ENCODE results near the gene OR13J1.
A peak's percentile ranks its signal among the peaks of the same experiment; 100 is the strongest.

The OR13J1 gene

DNA sequence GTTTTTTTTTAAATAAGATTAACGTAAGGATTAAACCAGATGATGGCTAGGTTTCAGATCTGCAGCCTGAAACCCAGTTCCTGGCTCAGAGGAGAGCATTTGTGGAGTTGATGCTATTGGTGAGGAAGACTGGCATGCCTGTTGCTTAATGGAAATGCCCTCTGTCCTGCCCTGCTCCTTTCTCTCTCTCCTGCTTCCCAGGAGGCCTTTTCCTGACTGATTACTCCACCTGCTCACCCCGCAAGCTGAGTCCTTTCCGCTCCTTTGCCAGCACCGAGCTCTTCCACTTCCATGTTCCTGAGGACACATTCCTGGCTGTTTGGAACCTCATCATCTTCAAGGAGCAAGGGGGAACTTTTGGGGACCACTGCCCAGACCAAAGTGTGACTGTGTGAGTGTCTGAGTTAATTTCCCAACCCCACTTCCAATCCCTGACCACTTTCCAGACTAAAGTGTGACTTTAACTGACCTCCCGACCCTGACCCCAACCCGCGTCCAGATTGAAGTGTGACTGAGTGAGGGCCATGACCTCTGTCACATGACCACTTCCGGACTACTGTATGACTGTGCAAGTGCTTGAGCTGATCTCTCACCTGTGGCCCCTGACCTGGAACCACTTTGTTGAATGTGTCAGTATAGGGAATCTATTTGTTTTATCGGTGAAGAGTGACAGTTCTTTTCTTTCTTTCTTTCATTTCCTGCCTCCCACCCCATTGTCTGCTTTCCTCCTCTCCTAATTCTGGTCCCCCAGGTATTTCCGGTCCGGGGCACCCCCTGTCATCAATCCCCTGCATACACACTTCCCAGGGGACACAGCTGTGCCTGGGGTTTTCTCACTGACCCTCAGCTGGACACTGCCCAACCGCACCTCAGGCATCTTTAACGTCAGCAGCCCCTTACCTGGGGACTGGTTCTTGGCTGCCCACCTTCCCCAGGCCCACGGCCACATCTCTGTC, 35.7 kb downstream of the OR13J1 start:
- DNase-seq = no peak

DNA sequence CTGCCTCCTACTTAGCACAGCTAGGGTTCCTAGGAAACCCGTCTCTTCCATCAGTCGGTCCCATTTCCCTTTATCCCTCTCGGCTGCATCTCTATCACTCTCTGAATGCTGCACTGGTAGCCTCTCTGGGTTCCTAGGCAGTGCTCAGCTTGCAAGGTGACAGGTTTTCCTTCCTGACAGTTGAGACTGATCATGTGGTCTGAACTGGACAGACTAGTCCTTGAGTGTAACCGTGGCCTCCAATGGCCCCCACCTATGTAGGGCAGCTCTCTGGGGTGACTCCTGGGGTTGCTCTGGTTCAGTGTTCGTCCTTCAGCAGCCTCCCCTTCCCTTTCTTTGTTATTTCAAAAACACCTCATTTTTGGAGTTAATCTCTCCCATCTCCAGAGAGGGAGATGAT, 37.4 kb downstream of the OR13J1 start:
- no peak for DNase-seq

DNA sequence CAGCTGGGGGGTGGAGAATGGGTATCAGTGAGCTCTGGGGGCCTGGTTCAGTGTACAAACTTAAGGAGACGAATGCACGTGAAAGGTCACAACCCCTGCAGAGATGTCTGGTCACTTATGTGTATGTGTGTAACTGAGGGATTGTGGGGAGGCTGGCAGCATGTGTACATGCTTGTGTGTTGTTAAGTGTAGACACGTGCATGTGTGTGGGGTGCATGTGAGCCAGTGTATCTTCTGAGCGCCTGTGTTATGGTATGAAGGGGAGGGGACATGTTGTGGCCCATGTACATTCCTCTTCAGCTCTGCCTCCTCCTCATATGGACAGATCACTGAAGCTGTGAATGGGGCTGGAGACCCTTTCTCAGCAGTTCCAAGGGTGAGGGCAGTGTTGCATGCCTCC, 39.2 kb downstream of the OR13J1 start:
- no peak for DNase-seq

DNA sequence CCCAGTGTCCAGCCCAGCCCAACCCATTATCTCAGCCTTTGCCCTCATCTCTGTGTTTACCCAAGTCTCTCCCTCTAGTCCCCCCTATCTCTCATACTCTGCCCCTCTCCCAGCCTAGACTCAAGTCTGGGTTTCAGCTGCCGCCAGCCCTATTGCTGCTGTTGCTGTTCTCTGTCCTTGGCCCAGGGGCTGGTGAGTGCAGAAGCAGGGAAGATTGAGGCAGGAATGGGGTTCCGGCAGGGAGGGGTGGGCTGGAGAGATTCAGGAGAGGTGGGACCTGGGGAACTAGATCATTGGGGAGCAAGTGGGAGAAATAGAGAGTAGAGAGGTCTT, 40.5 kb downstream of the OR13J1 start:
- peak in 2 of 58 donors; percentile 25 to 44 for DNase-seq

DNA sequence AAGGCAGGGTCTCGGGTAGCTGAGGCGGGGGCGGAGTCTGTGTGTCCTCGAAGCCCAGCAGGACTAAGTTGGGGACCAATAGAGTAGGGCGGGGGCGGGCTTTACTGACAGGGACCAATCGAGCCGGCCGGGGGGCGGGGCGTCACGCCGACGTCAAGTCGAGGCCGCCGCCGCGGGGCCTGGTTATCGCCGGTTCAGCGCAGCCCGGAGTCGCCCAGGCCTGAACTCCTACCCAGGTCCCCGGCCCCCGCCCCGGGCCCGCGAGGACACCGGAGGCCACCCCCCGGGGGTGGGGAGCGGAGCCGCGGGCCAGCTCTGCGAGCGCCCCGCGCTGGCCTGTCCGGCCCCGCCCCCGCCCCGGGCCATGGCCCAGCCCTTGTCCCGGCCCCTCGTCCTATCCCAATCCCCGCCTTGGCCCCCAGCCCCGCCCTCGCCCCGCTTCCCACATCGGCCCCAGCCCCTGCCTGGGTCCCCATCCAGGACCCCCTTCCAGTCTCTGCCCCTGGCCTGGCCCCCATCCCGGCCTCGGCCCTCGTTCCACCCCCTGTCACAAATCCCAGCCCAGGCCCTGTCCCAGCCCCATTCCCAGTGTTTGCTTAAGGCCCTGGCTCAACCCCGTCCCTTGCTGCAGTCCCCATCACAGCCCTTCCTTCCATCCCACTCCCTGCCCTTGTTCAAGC, 41.0 kb downstream of the OR13J1 start, which contains the start of gene TMEM8B:
Gene TMEM8B (plus strand): TSS at position 145 of the 680 bp plus-strand sequence. CDS start 220 bp downstream, at position 365.
- DNase-seq = peak; percentile 29 to 98 (median 90)

DNA sequence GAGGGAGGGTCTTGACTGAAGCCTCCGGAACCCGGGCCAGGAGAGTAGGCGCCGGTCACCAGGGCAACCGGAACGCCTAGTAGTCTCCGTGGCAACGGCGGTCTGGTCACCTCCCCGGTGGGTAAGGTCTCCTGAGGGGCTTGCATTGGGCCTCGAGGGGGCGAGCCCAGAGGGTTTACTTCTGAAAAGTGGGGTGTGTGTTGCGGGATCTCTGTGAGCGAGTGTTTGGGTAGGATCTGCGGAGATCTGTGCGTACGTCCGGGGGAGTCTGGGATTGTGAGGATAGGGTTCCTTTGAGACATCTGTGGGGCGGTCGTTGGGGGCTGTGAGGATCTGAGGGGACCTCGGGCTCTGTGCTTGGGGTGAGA, 41.5 kb downstream of the OR13J1 start, which contains the start of gene FAM221B:
Gene FAM221B (minus strand): TSS at position 17 of the 368 bp plus-strand sequence. CDS start 2,571 bp downstream, outside the sequence.
- peak in 5 of 58 donors; percentile 27 to 77 (median 44) for DNase-seq

DNA sequence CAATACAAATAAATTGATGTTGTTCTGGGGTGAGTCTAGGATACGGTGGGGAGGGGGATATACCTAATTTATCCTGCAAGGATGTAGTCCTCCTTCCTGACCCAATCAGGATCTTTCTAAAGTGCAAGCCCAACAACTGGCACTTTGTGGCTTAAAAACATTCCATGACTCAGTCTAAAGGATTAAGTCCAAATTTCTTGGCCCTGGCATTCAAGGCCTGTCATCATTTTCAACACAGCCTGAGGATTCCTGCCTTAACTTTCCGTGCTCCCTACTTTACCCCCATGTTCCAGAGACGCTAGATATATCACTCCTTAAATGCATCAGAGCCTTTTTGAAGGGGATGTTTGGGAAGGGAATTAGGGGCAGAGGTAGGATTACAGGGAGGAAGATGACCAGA, 42.7 kb downstream of the OR13J1 start:
- DNase-seq = no peak

DNA sequence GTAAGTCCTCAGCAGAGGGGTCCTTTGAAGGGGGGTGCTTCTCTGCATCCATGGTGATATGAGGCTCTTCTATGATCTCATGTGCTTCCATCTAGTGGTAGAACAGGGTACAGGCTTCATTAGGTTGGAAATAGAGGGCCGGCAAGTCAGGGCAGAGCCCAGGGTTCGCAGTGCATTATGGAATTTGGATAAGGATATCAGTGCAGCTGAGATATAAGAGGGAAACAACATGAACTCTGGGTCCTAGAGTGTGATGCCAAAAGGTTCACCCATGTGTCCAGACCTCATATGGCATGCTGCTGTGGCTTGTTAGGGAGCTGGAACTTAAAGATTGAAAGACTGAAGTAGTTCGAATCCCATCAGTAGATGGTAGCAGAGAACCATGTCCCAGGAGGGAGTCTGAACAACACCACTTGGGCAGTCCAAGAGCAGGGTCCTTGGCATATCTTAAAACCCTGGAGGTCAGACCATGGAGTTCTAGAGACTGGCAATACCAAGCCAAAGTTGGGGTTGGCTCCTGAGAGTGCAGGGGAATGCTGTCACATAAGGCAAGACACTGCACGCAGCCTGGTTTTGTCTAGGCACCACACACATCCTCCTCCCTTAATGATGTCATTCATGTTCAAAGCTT, 44.0 kb downstream of the OR13J1 start:
- peak in 14 of 58 donors; percentile 12 to 75 (median 29) for DNase-seq

DNA sequence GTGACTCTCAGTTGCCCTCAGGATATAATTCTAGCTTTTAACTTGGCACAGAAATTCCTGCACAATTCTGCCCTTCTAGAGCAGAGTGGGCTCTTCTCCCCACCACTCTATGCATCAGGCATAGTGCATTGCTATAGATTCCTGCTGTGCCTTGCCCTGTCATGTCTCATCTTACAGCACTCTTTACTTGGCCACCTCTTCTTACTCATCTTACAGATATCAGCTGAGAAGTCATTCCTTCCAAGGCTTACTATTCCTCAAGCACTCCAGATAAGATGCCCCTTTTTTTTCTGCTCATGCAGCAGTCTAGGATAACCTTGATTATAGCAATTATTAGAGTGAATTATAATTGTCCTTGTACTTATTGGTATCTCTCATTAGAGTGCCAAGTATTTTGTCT, 47.3 kb downstream of the OR13J1 start:
- DNase-seq = no peak

DNA sequence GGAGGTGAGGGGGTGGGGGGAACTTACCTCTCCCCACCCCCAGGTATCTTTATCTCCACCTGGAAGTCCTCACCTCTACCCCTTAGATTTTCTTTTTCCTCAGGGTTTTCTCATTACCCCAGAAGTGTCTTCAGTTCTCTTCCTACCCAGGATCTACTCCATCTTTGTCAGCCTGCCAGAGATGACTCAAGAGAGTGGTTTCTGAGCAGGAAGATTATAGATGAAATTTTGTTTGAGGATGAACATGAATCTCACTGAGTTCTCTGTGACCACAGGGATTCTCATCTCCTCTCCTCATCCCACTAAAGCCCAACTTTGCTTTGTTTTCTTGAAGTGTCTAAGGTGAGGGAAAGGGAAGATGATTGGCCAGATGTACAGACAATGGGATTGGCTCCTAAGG, 50.1 kb downstream of the OR13J1 start:
- no peak for DNase-seq
